Activated naive CD4-positive, alpha-beta T cell treated with anti-CD3 and anti-CD28 coated beads, Interleukin-2, amount 10 ng/mL, durations not matched to agents 7 days and 5 days (primary cell): ENCODE data around the gene TRPM3.

ENCODE experiments used
- CTCF ChIA-PET: fragments of 350-600 bp; sonication (Branson Sonifier 250); formaldehyde crosslinking; loops from one replicate; lab custom pipeline; 2021; ENCODE audit warnings: antibody characterized with exemption; lab: Charles Lee
- DNase-seq: peaks from one replicate; pipeline ENCODE4 v3.0.0-alpha.2; 2020
- H3K27ac Mint-ChIP-seq: one replicate; pipeline ENCODE4 v1.8.0; 2021; ENCODE audit warnings: mild to moderate bottlenecking, moderate library complexity, mixed read lengths
- H3K27me3 Mint-ChIP-seq: one replicate; pipeline ENCODE4 v1.8.0; 2021; ENCODE audit warnings: mild to moderate bottlenecking, mixed read lengths
- H3K36me3 Mint-ChIP-seq: one replicate; pipeline ENCODE4 v1.8.0; 2021; ENCODE audit warnings: mixed read lengths
- H3K4me1 Mint-ChIP-seq: one replicate; pipeline ENCODE4 v1.8.0; 2021; ENCODE audit warnings: mixed read lengths
- H3K4me3 Mint-ChIP-seq: one replicate; pipeline ENCODE4 v1.8.0; 2021; ENCODE audit warnings: mild to moderate bottlenecking, moderate library complexity, mixed read lengths
- H3K9me3 Mint-ChIP-seq: one replicate; pipeline ENCODE4 v1.8.0; 2021; ENCODE audit warnings: mixed read lengths

TRPM3 gene

DNA sequence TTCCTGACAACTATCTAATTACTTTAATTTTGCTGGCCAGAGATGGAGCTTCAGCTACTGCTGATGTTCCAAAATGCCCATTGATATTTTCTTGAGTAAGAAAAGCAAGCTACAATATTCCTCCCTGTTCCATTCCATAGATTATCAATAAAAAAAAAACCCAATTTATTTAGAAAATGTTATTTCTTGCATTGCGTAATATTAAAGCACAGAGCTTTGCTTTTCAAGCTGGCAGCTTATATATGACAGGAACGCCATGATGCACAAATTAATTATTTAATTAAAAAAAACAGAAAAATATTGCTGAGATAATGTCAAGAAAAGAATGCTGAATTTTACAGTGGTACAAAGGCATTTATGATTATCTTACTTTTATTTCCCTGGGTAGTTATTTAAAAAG is 47.9 kb downstream of the TRPM3 start:
- CTCF ChIA-PET = no interaction called here
- Mint-ChIP-seq H3K27ac (no peak overlapping the region), H3K4me1 (no peaks in the 10 kb centered on the region), H3K4me3 (no peak overlapping the region), H3K9me3 (no peaks in the 10 kb centered on the region), H3K36me3 (no peaks in the 10 kb centered on the region), H3K27me3 (no peaks in the 10 kb centered on the region)
- no peak for DNase-seq

GRCh38 chr9:71072587-71072986 is 48.8 kb downstream of the TRPM3 start:
- Mint-ChIP-seq H3K4me1 (no peaks in the 10 kb centered on the region), H3K27me3 (no peaks in the 10 kb centered on the region), H3K36me3 (no peaks in the 10 kb centered on the region), H3K4me3 (no peak overlapping the region), H3K9me3 (no peaks in the 10 kb centered on the region), H3K27ac (no peak overlapping the region)
- CTCF ChIA-PET = no interaction called here
- DNase-seq = no peak

- Mint-ChIP-seq H3K4me3 (no peak overlapping the region), H3K27me3 (no peaks in the 10 kb centered on the region), H3K36me3 (no peaks in the 10 kb centered on the region), H3K27ac (no peak overlapping the region), H3K4me1 (no peaks in the 10 kb centered on the region), H3K9me3 (no peaks in the 10 kb centered on the region)
- CTCF ChIA-PET = no interaction called here
- DNase-seq = no peak
Observed at GRCh38 chr9:71071633-71072032, 49.8 kb downstream of the TRPM3 start.

DNA sequence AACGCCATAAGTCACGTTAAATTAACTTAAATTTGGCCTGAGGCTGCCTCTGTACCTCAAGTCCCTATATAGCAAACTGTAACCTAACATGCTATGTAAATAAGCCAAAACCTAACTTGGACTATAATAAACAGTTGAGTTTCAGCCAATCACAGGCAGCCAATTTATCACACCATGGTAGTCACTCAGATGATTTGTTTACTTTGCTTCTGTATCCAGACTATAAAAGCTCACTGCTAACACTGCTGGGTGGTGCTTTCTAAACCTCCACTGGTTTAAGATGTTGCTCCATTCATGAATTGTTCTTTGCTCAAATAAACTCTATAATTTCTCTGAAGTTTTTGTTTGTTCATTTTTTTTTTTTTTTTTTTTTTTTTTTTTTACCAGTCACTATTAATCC is 62.8 kb downstream of the TRPM3 start:
- Mint-ChIP-seq H3K4me3 (no peak overlapping the region), H3K36me3 (no peaks in the 10 kb centered on the region), H3K27ac (no peak overlapping the region), H3K4me1 (no peaks in the 10 kb centered on the region), H3K27me3 (no peaks in the 10 kb centered on the region), H3K9me3 (no peaks in the 10 kb centered on the region)
- CTCF ChIA-PET = no interaction called here
- no peak for DNase-seq

DNA sequence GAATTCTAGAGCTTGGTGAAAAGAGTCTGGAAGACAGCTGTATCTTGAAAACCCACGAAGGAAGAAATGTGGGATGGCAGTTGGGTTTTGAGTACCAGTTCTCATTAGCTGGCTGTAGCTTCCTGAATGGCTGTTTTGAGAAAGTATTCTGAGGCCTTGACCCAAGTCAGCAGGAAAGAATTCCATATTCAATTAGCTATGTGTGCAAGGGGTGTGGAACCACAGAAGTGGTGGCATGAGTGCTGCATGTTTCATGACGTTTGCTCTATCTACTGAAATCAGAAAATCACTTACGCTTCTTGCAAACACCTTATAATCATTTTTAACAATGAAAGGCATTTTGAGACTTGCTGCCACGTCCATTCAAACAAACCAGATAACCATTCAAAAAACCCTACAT is 69.1 kb downstream of the TRPM3 start:
- no peak overlapping the region for H3K27ac Mint-ChIP-seq
- no peaks in the 10 kb centered on the region for H3K4me1 Mint-ChIP-seq
- no peak for DNase-seq
- no peaks in the 10 kb centered on the region for H3K27me3 Mint-ChIP-seq
- no peaks in the 10 kb centered on the region for H3K36me3 Mint-ChIP-seq
- CTCF ChIA-PET = no interaction called here
- H3K9me3 Mint-ChIP-seq = no peaks in the 10 kb centered on the region
- H3K4me3 Mint-ChIP-seq = no peak overlapping the region

- no peaks in the 10 kb centered on the region for H3K4me1 Mint-ChIP-seq
- no peaks in the 10 kb centered on the region for H3K36me3 Mint-ChIP-seq
- H3K9me3 Mint-ChIP-seq = no peaks in the 10 kb centered on the region
Observed at GRCh38 chr9:71048280-71048679, 73.1 kb downstream of the TRPM3 start.

GRCh38 chr9:71042448-71042990 is 78.9 kb downstream of the TRPM3 start:
- CTCF ChIA-PET = no interaction called here
- no peaks in the 10 kb centered on the region for H3K36me3 Mint-ChIP-seq
- no peaks in the 10 kb centered on the region for H3K9me3 Mint-ChIP-seq
- no peaks in the 10 kb centered on the region for H3K4me1 Mint-ChIP-seq
- DNase-seq = no peak
- H3K4me3 Mint-ChIP-seq = no peak overlapping the region
- no peak overlapping the region for H3K27ac Mint-ChIP-seq
- no peaks in the 10 kb centered on the region for H3K27me3 Mint-ChIP-seq

More at GRCh38 chr9:71048280-71048679, 73.1 kb downstream of the TRPM3 start:
- H3K27ac Mint-ChIP-seq = no peak overlapping the region
- DNase-seq = no peak
- H3K4me3 Mint-ChIP-seq = no peak overlapping the region
- CTCF ChIA-PET = no interaction called here
- no peaks in the 10 kb centered on the region for H3K27me3 Mint-ChIP-seq

DNA sequence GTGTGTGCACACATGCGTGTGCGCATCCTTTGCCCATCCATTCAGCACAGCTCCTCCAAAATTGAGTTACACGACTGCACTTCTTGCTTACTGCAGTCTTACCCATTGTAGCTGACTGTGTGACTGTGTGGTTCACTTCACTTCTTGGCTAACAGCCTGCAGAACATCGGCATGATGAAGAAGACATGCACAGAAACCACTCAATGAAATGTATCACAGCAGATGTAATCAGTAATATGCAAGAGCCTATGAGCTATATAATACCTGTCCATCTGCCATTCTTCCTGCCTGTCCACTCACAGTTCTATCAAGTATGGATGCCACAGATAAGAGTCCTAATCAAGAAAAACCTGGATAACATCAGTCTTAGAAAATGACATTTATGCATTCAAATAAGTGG is 83.9 kb downstream of the TRPM3 start:
- CTCF ChIA-PET = no interaction called here
- Mint-ChIP-seq H3K9me3 (no peaks in the 10 kb centered on the region), H3K27me3 (no peaks in the 10 kb centered on the region), H3K27ac (no peak overlapping the region), H3K4me3 (no peak overlapping the region), H3K4me1 (no peaks in the 10 kb centered on the region), H3K36me3 (no peaks in the 10 kb centered on the region)
- DNase-seq = no peak

DNA sequence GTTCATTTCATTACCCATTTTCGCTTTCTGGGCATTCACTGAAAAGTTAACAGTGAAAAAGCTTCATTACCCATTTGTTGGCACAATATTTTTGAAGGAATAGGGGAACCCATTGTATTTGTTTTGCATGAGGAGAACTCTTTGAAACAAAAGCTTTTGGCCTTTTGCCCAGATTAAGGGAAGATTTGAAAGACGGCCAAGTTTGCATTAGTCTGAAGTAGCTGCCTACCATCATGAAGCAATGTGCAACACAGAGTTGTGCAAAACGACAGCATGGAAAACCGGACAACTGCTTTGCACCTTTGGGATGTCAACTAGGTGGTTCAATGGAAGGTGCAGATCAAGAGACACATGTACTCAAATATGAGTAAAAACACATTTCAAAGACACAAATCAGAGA is 84.9 kb downstream of the TRPM3 start:
- Mint-ChIP-seq H3K27ac (no peak overlapping the region), H3K27me3 (no peaks in the 10 kb centered on the region), H3K4me3 (no peak overlapping the region), H3K36me3 (no peaks in the 10 kb centered on the region), H3K9me3 (no peaks in the 10 kb centered on the region), H3K4me1 (no peaks in the 10 kb centered on the region)
- CTCF ChIA-PET = no interaction called here
- DNase-seq = no peak

- Mint-ChIP-seq H3K4me3 (no peak overlapping the region), H3K36me3 (no peaks in the 10 kb centered on the region), H3K9me3 (no peaks in the 10 kb centered on the region), H3K27ac (no peak overlapping the region), H3K4me1 (no peaks in the 10 kb centered on the region), H3K27me3 (no peaks in the 10 kb centered on the region)
- no peak for DNase-seq
- CTCF ChIA-PET = no interaction called here
Observed at GRCh38 chr9:71032779-71033178, 88.6 kb downstream of the TRPM3 start.

- Mint-ChIP-seq H3K27ac (no peak overlapping the region), H3K4me3 (no peak overlapping the region), H3K4me1 (no peaks in the 10 kb centered on the region), H3K9me3 (no peaks in the 10 kb centered on the region), H3K27me3 (no peaks in the 10 kb centered on the region), H3K36me3 (no peaks in the 10 kb centered on the region)
- DNase-seq = no peak
- CTCF ChIA-PET = no interaction called here
Observed at GRCh38 chr9:71025728-71026127, 95.7 kb downstream of the TRPM3 start.

DNA sequence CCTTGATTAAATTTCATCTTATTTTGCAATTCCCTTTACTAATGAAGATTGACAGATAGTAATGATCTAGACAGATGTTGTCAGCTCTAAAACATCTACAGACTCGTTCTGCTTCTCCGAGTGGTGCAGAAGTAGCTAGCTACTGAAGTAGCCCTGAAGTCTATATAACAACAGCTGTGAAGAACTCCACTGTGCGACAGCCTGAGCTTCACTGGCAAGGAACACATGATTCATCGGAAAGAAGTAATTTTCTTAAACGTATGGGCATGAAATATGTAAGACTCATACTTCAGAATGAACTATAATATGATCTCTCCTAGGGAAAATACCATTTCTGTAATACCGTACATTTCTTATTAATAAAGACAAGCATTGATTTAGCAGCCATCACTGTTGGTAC is 96.2 kb downstream of the TRPM3 start:
- Mint-ChIP-seq H3K4me1 (no peaks in the 10 kb centered on the region), H3K36me3 (no peaks in the 10 kb centered on the region), H3K4me3 (no peak overlapping the region), H3K9me3 (no peaks in the 10 kb centered on the region), H3K27ac (no peak overlapping the region), H3K27me3 (no peaks in the 10 kb centered on the region)
- DNase-seq = no peak
- CTCF ChIA-PET = no interaction called here

- H3K36me3 Mint-ChIP-seq = no peaks in the 10 kb centered on the region
- peaks cover 4% of the 10 kb centered on the region for H3K9me3 Mint-ChIP-seq
- DNase-seq = no peak
- no peak overlapping the region for H3K4me3 Mint-ChIP-seq
- H3K4me1 Mint-ChIP-seq = no peaks in the 10 kb centered on the region
- no peaks in the 10 kb centered on the region for H3K27me3 Mint-ChIP-seq
- CTCF ChIA-PET = no interaction called here
- H3K27ac Mint-ChIP-seq = no peak overlapping the region
Observed at GRCh38 chr9:71010258-71010657, 111.2 kb downstream of the TRPM3 start.

DNA sequence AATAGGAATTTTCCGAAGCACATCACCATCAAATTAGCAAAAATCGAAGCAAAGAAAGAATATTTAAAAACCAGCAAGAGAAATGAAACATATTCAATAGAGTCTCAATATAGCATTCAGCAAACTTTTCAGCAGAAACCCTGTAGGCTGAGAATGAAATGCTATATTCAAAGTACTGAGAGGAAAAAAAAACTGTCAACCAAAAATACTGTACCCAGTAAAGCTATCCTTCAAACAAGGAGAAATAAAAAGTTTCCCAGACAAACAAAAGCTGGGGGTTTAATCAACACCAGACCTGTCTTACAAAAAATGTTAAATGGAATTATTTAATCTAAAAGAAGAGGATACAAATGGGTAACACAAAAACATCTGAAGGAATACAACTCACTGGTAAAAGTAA is 116.0 kb downstream of the TRPM3 start:
- no peaks in the 10 kb centered on the region for H3K36me3 Mint-ChIP-seq
- H3K4me1 Mint-ChIP-seq = no peaks in the 10 kb centered on the region
- H3K4me3 Mint-ChIP-seq = no peak overlapping the region
- H3K27me3 Mint-ChIP-seq = no peaks in the 10 kb centered on the region
- no peak for DNase-seq
- H3K27ac Mint-ChIP-seq = no peak overlapping the region
- H3K9me3 Mint-ChIP-seq = peaks cover 9% of the 10 kb centered on the region
- CTCF ChIA-PET = no interaction called here

DNA sequence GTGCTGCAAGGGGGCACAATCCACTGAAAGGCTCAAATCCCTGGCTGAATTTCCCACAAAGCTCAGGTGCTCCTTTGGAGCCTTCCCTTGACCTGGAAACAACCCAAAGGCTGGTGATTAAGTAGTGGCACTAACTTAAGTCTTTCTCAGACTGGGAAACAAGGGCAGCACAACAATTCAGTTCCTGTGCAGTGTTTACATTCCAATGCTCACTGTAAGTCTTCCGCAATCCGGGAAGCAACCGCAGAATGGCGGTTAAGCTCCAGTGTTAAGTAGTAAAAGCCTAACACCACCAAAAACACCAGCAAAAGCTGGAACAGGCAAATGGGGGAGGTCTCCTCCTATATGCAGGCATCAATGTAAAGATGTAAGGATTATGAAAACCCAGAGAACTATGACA is 117.2 kb downstream of the TRPM3 start:
- DNase-seq = no peak
- Mint-ChIP-seq H3K4me3 (no peak overlapping the region), H3K36me3 (no peaks in the 10 kb centered on the region), H3K27me3 (no peaks in the 10 kb centered on the region), H3K9me3 (peaks cover 9% of the 10 kb centered on the region), H3K4me1 (no peaks in the 10 kb centered on the region), H3K27ac (no peak overlapping the region)
- CTCF ChIA-PET = no interaction called here

- no peaks in the 10 kb centered on the region for H3K4me1 Mint-ChIP-seq
- CTCF ChIA-PET = interaction anchor here (1.7 kb wide), 2 partner anchors 361 to 363 kb away, joined by 5 read pairs; no protein-coding TSS in a partner anchor
- H3K27me3 Mint-ChIP-seq = no peaks in the 10 kb centered on the region
- DNase-seq = no peak
- H3K36me3 Mint-ChIP-seq = no peaks in the 10 kb centered on the region
- H3K27ac Mint-ChIP-seq = no peak overlapping the region
- H3K9me3 Mint-ChIP-seq = peaks cover 9% of the 10 kb centered on the region
- no peak overlapping the region for H3K4me3 Mint-ChIP-seq
Observed at GRCh38 chr9:71003346-71003745, 118.1 kb downstream of the TRPM3 start.
